Trophoblast cell (in vitro differentiated cells and primary cell): ENCODE results near the gene KBTBD12.
"Not testable (repeated sequence)": the region's sequence is repeated elsewhere in the genome, so short reads cannot be mapped to it uniquely, and the experiment has no call there.

Experiments
- DNase-seq, 2 donors: peaks; one replicate each; pipeline ENCODE4 v3.0.0-alpha.2; 2016
- H2AFZ ChIP-seq: 2 replicates; pipeline ENCODE4 v1.6.1; 2013; ENCODE audit warnings: low read length, moderate library complexity, mild to moderate bottlenecking; ENCODE audit not compliant: insufficient read depth, poor library complexity
- H2AK5ac ChIP-seq: 2 replicates; pipeline ENCODE4 v1.6.1; 2013; ENCODE audit warnings: mild to moderate bottlenecking, low read length
- H2BK120ac ChIP-seq: 2 replicates; pipeline ENCODE4 v1.6.1; 2013; ENCODE audit warnings: low read length, mild to moderate bottlenecking, moderate library complexity; ENCODE audit not compliant: insufficient read depth, poor library complexity
- H2BK12ac ChIP-seq: 2 replicates; pipeline ENCODE4 v1.6.1; 2013; ENCODE audit warnings: mild to moderate bottlenecking, low read length, moderate library complexity
- H2BK5ac ChIP-seq: 2 replicates; pipeline ENCODE4 v1.6.1; 2013; ENCODE audit warnings: low read length, low read depth, moderate library complexity, mild to moderate bottlenecking; ENCODE audit not compliant: poor library complexity
- H3K14ac ChIP-seq: 2 replicates; pipeline ENCODE4 v1.6.1; 2013; ENCODE audit warnings: mild to moderate bottlenecking, low read length
- H3K18ac ChIP-seq: 2 replicates; pipeline ENCODE4 v1.6.1; 2013; ENCODE audit warnings: mild to moderate bottlenecking, low read length
- H3K23ac ChIP-seq: 2 replicates; pipeline ENCODE4 v1.6.1; 2013; ENCODE audit warnings: low read length
- H3K27ac ChIP-seq: 2 replicates; pipeline ENCODE4 v1.5.1; 2013; ENCODE audit warnings: low read depth, mild to moderate bottlenecking, inconsistent platforms, low read length, moderate library complexity
- H3K27me3 ChIP-seq: 2 replicates; pipeline ENCODE4 v1.6.1; 2013; ENCODE audit warnings: inconsistent platforms, mild to moderate bottlenecking, low read length, moderate library complexity; ENCODE audit not compliant: insufficient read depth
- H3K36me3 ChIP-seq, 2 experiments: 1 replicate in 1 of 2; 2 replicates in 1 of 2; pipeline ENCODE4 v1.6.1; 2013; ENCODE audit warnings: low read length in 2 of 2, mild to moderate bottlenecking in 2 of 2, moderate library complexity in 1 of 2; ENCODE audit not compliant: insufficient read depth in 2 of 2, control insufficient read depth in 1 of 2
- H3K4ac ChIP-seq: 2 replicates; pipeline ENCODE4 v1.6.1; 2013; ENCODE audit warnings: low read depth, mild to moderate bottlenecking, low read length, moderate library complexity
- H3K4me1 ChIP-seq, 2 experiments: 1 replicate in 1 of 2; 2 replicates in 1 of 2; pipeline ENCODE4 v1.6.1; 2013; ENCODE audit warnings: low read length in 2 of 2, mild to moderate bottlenecking in 2 of 2, moderate library complexity in 1 of 2; ENCODE audit not compliant: insufficient read depth in 2 of 2, control insufficient read depth in 1 of 2
- H3K4me2 ChIP-seq: 2 replicates; pipeline ENCODE4 v1.6.1; 2013; ENCODE audit warnings: inconsistent platforms, mild to moderate bottlenecking, low read length, moderate library complexity
- H3K4me3 ChIP-seq: 2 replicates; pipeline ENCODE4 v1.5.1; 2013; ENCODE audit warnings: mild to moderate bottlenecking, low read depth, low read length, inconsistent platforms
- H3K79me1 ChIP-seq: one replicate; pipeline ENCODE4 v1.6.1; 2013; ENCODE audit warnings: low read length
- H3K79me2 ChIP-seq: 2 replicates; pipeline ENCODE4 v1.6.1; 2013; ENCODE audit warnings: low read length, mild to moderate bottlenecking; ENCODE audit not compliant: control insufficient read depth, insufficient read depth, poor library complexity
- H3K9ac ChIP-seq: 2 replicates; pipeline ENCODE4 v1.6.1; 2013; ENCODE audit warnings: mild to moderate bottlenecking, low read length
- H3K9me3 ChIP-seq: 2 replicates; pipeline ENCODE4 v1.6.1; 2013; ENCODE audit warnings: low read depth, mild to moderate bottlenecking, control low read depth, inconsistent platforms, low read length; ENCODE audit not compliant: insufficient read depth
- H4K12ac ChIP-seq: 2 replicates; pipeline ENCODE4 v1.6.1; 2013; ENCODE audit warnings: low read depth, mild to moderate bottlenecking, low read length, moderate library complexity
- H4K8ac ChIP-seq: 2 replicates; pipeline ENCODE4 v1.6.1; 2013; ENCODE audit warnings: low read depth, mild to moderate bottlenecking, low read length, moderate library complexity
- H4K91ac ChIP-seq: one replicate; pipeline ENCODE4 v1.6.1; 2013; ENCODE audit warnings: low read depth, mild to moderate bottlenecking, low read length, moderate library complexity
- WGBS: extraction: QIAGEN DNeasy Blood & Tissue Kit; methylation state at CpG from one replicate; pipeline ENCODE4 v1.1.7; 2013; ENCODE audit warnings: missing lambda C conversion rate; ENCODE audit not compliant: insufficient read length, insufficient coverage; ENCODE audit errors: extremely low coverage; 5-methylcytosine and 5-hydroxymethylcytosine counted together

KBTBD12 gene

GRCh38 chr3:127913841-127914240 lies 1.2 kb upstream of the KBTBD12 start:
- H3K27ac ChIP-seq, H3K9ac ChIP-seq, H4K12ac ChIP-seq, H3K79me2 ChIP-seq, H2BK12ac ChIP-seq, H3K23ac ChIP-seq, H3K4me1 ChIP-seq, H3K36me3 ChIP-seq, H3K79me1 ChIP-seq, DNase-seq, H3K18ac ChIP-seq, H4K8ac ChIP-seq, H2BK5ac ChIP-seq, H2BK120ac ChIP-seq, H3K4ac ChIP-seq, H2AFZ ChIP-seq, H3K4me2 ChIP-seq, H2AK5ac ChIP-seq, H3K14ac ChIP-seq, H4K91ac ChIP-seq, H3K4me3 ChIP-seq, H3K27me3 ChIP-seq, H3K9me3 ChIP-seq: not testable (repeated sequence)
- WGBS = no CpG with 5 or more reads among the region's 2 CpGs

- WGBS = no CpG with 5 or more reads among the region's 8 CpGs
These were observed 448 bp upstream of the KBTBD12 start for GRCh38 chr3:127914584-127914983.

GRCh38 chr3:127915937-127916493 lies 983 bp downstream of the KBTBD12 start:
- Histone ChIP-seq H3K14ac (no peak overlapping the region), H3K18ac (no peak overlapping the region), H3K27me3 (peaks cover 7% of the 10 kb centered on the region), H3K27ac (no peak overlapping the region), H3K4me2 (no peak overlapping the region), H3K4ac (no peak overlapping the region), H3K9ac (no peak overlapping the region), H3K4me3 (no peak overlapping the region), H3K79me1 (no peaks in the 10 kb centered on the region), H2BK12ac (no peak overlapping the region), H3K9me3 (no peaks in the 10 kb centered on the region), H2AK5ac (no peak overlapping the region), H3K36me3 (no peaks in the 10 kb centered on the region), H4K12ac (no peak overlapping the region), H2BK5ac (no peak overlapping the region), H3K79me2 (no peaks in the 10 kb centered on the region), H3K4me1 (peaks cover 0 to 2% of the 10 kb centered on the region in 2 experiments), H2BK120ac (no peak overlapping the region), H4K91ac (no peak overlapping the region), H3K23ac (no peak overlapping the region), H2AFZ (no peak overlapping the region), H4K8ac (no peak overlapping the region)
- WGBS = no CpG with 5 or more reads among the region's 10 CpGs
- no peak for DNase-seq

More at GRCh38 chr3:127914584-127914983, 448 bp upstream of the KBTBD12 start:
- no peak for DNase-seq
- Histone ChIP-seq H3K79me1 (no peaks in the 10 kb centered on the region), H3K4me3 (no peak overlapping the region), H2AK5ac (no peak overlapping the region), H3K27ac (no peak overlapping the region), H3K27me3 (peaks cover 7% of the 10 kb centered on the region), H3K4me1 (peaks cover 0 to 2% of the 10 kb centered on the region in 2 experiments), H2BK5ac (no peak overlapping the region), H3K36me3 (no peaks in the 10 kb centered on the region), H2BK12ac (no peak overlapping the region), H3K18ac (no peak overlapping the region), H3K4ac (no peak overlapping the region), H2BK120ac (no peak overlapping the region), H4K8ac (no peak overlapping the region), H3K4me2 (no peak overlapping the region), H3K23ac (no peak overlapping the region), H3K9me3 (no peaks in the 10 kb centered on the region), H3K14ac (no peak overlapping the region), H4K12ac (no peak overlapping the region), H3K79me2 (no peaks in the 10 kb centered on the region), H3K9ac (no peak overlapping the region), H2AFZ (no peak overlapping the region), H4K91ac (no peak overlapping the region)

GRCh38 chr3:127920738-127921137 lies 5.7 kb downstream of the KBTBD12 start:
- Histone ChIP-seq H2BK5ac (no peak overlapping the region), H3K14ac (no peak overlapping the region), H3K18ac (no peak overlapping the region), H3K27ac (no peak overlapping the region), H3K79me2 (no peaks in the 10 kb centered on the region), H2BK120ac (no peak overlapping the region), H2AK5ac (no peak overlapping the region), H3K27me3 (peaks cover under 1% of the 10 kb centered on the region), H3K9me3 (no peaks in the 10 kb centered on the region), H3K36me3 (no peaks in the 10 kb centered on the region), H3K79me1 (no peaks in the 10 kb centered on the region), H2BK12ac (no peak overlapping the region), H3K4me2 (no peak overlapping the region), H2AFZ (no peak overlapping the region), H3K4ac (no peak overlapping the region), H3K4me3 (no peak overlapping the region), H4K12ac (no peak overlapping the region), H3K9ac (no peak overlapping the region), H4K8ac (no peak overlapping the region), H3K23ac (no peak overlapping the region), H4K91ac (no peak overlapping the region), H3K4me1 (no peaks in the 10 kb centered on the region)
- DNase-seq = no peak
- no CpG with 5 or more reads among the region's 1 CpG for WGBS
